Stimulated activated CD4-positive, alpha-beta T cell treated with anti-CD3 and anti-CD28 coated beads, Interleukin-15, amount 100 ng/mL, for 1 hour (primary cell): Measurements from ENCODE around the gene GNB1L.

Experiments used
- DNase-seq, 2 donors: peaks; one replicate each; pipeline ENCODE4 v3.0.0-alpha.2; 2020; ENCODE audit warnings: low read depth in 1 of 2, low spot score in 1 of 2

Gene GNB1L

GRCh38 chr22:19738664-19739447, 115.8 kb downstream of the GNB1L start:
- DNase-seq: no peak

- no peak for DNase-seq
These were observed 116.6 kb downstream of the GNB1L start for GRCh38 chr22:19737846-19738663.

- DNase-seq: no peak
These were observed 118.8 kb downstream of the GNB1L start for GRCh38 chr22:19735665-19736510.

GRCh38 chr22:19734837-19735382, 119.8 kb downstream of the GNB1L start:
- no peak for DNase-seq

GRCh38 chr22:19734163-19734562, 120.5 kb downstream of the GNB1L start:
- DNase-seq: no peak

- no peak for DNase-seq
These were observed 120.9 kb downstream of the GNB1L start for GRCh38 chr22:19733755-19734154.
